Activated CD4-positive, CD25-positive, alpha-beta regulatory T cell treated with anti-CD3 and anti-CD28 coated beads, Interleukin-2, amount 50 U/mL, for 16 hours (primary cell): ENCODE data around the gene HACE1.
"Not testable (repeated sequence)": the region's sequence is repeated elsewhere in the genome, so short reads cannot be mapped to it uniquely, and the experiment has no call there.

Experiments
- DNase-seq: peaks from one replicate; pipeline ENCODE4 v3.0.0-alpha.2; 2020; ENCODE audit warnings: low read depth, low spot score

Gene HACE1

GRCh38 chr6:104859225-104860146, at the start of gene HACE1:
TSS of gene HACE1 (minus strand) at chr6:104859919. CDS start at chr6:104859642, 277 bp downstream.
- peak; percentile 74 for DNase-seq

DNA sequence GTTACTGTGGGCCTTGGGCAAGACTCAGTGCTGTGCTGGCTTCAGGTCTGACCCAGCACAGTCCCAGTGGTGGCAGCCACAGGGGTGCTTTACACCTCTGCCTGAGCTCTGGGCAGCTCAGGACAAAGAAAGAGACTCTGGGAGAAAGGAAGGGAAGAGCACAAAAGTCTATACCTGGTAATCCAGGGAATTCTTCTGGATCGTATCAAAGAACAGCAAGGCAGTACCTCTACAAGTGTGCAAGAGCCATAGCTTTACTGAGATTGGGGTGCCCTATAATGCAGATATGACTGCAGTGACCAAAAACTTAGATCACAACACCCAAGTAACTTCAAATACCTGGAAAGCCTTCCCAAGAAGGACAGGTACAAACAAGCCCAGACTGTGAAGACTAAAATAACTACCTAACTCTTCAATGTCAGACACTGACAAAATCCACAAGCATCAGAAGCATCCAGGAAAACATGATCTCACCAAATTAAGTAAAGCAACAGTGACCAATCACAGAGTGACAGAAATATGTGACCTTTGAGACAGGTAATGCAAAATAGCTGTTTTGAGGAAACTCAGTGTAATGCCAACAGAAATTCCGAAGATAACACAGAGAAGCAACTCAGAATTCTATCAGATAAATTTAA, 49.3 kb upstream of the HACE1 start:
- DNase-seq, result no peak

DNA sequence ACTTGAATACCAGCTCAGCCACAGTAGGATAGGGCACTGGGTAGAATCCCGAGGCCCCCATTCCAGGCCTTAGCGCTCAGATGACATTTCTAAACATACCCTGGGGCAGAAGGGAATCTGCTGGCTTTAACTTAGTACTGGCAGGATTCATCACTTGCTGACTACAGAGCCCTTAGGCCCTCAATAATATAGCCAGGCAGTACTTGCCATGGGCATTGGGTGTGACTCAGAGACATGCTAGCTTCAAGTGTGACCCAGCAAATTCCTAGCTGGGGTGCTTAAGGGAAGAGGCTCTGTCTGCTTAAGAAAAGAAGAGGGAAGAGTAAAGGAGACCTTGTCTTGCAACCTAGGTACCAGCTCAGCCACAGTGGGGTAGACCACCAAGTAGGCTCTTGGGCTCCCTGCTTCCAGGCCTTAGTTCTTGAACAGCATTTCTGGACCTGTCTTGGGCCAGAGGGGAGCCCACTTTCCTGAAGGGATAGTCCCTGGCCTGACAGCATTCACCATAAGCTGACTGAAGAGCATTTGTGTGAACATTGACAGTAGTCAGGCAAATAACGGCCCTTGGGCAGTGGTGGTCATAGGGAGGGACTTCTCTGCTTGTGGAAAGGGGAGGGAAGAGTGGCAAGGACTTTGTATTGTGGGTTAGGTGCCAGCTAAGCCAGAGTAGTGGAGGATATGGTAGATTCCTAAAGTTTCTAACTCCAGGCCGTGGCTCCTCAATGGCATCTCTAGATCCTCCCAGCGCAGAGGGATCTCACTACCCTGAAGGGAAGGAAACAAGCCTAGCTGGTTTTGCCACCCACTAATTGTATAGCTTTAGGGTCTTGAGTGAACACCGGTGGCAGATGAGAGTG, 48.5 kb upstream of the HACE1 start:
- no peak for DNase-seq

- not testable (repeated sequence) for DNase-seq
Observed at GRCh38 chr6:104898893-104899292, 39.2 kb upstream of the HACE1 start.

GRCh38 chr6:104896914-104897313, 37.2 kb upstream of the HACE1 start:
- no peak for DNase-seq

- DNase-seq, result no peak
Observed at GRCh38 chr6:104888066-104888465, 28.3 kb upstream of the HACE1 start.

GRCh38 chr6:104887350-104887749, 27.6 kb upstream of the HACE1 start:
- no peak for DNase-seq

- no peak for DNase-seq
Observed at GRCh38 chr6:104885518-104886043, 25.9 kb upstream of the HACE1 start.

DNA sequence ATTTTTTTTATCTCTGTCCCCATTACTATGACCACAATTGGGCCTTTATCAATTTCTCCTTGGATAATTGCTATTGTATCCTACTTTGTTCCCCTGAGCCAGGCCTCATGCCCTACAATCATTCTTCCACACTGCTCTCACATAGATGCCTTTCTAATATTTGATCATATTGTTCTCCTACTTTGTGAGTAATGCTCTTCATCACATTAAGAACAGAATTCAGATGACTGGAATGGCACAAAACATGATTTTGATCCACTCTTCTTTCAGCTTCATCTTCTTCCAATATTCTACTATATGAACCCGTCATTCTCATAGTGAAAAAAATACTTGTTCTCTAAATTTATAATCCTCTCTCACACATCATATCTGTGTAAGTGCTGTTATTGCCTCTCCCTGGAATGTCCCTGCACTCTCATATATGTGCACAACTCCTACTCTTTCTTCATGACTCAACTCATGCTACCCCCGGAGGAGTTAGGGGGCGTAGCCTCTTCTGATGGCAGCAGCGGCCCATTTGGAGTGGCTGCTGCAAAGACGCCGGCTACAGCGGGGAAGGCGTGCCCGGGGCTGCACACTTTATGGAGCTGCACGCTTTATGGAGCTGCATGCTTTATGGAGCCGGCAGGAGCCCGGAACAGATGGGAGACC, 25.3 kb upstream of the HACE1 start:
- DNase-seq, result no peak

GRCh38 chr6:104881964-104882668, 22.4 kb upstream of the HACE1 start:
- no peak for DNase-seq

DNA sequence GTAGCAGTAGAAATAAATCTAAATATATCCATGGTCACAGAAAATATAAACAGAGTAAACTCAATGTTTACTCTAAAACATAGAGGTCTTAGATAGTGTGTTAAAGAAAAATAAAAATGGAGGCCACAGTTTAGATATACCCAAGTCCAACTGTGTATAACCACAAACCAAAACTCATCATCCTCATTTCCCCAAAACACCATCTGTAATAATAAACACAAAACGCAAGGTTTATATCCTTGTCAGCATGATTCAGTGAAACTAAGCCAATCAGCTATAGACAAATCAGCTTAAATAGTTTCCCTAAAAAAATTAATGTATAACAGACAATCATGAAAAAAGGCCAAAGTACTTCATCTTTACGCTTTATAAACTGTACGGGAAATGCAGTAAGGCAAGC, 2.7 kb upstream of the HACE1 start:
- DNase-seq, result no peak

DNA sequence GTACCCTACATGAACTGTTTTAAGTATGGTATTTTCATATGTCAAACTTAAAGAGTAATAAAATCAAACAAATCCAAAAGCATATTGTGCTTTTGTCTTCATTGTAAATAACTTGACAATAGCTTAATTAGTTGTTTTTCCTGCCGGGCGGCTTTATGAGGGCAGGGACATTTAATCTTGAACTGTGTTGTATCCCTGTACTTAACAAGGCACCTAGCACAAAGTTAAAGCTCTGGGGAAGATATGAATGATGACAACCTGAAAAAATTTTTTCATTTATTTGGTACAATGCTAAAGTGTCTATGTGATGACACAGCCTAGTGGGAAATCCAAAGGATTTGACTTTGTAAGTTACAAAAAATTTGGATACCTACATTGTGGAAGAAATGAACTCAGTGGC, 502 bp upstream of the HACE1 start:
- DNase-seq, result no peak

- no peak for DNase-seq
Observed at GRCh38 chr6:104858642-104859041, 1.1 kb downstream of the HACE1 start.

DNA sequence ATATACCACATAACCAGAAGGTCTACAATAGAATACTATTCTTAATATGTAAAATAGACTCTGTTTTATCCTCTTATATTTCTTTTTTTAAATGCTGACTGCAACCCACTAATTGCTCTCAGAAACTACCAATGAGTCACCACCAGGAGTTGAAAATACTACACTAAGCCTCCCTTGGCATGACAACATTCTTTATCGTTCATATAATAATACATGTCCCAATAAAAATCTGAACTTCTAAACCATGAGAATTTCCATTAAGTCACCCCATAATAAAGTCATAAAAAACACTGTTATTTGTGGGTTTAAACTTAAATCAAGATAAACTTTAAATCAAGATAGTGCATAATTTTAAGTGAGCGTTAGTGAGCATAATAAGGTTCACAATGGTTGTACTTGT, 4.2 kb downstream of the HACE1 start:
- DNase-seq, result no peak

GRCh38 chr6:104847721-104848120, 12.0 kb downstream of the HACE1 start:
- DNase-seq, result not testable (repeated sequence)

DNA sequence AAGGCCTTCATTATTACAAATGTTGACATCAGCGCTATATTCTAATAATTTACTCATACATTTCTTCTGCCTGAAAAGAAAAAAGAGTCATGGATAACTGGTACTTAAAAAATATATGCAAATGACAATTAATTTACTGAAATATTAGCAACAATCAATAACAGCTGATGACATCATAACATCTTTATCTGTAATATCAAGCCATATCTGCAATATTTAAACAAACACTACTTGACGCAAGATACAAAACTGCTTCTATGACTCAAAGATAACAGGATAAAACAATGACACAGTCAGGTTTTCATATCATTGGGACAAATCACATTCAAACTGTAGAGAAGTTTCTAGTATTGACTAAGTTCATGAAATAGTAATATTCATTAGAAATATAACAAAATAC, 16.5 kb downstream of the HACE1 start:
- DNase-seq, result no peak

GRCh38 chr6:104837158-104837557, 22.6 kb downstream of the HACE1 start:
- no peak for DNase-seq

DNA sequence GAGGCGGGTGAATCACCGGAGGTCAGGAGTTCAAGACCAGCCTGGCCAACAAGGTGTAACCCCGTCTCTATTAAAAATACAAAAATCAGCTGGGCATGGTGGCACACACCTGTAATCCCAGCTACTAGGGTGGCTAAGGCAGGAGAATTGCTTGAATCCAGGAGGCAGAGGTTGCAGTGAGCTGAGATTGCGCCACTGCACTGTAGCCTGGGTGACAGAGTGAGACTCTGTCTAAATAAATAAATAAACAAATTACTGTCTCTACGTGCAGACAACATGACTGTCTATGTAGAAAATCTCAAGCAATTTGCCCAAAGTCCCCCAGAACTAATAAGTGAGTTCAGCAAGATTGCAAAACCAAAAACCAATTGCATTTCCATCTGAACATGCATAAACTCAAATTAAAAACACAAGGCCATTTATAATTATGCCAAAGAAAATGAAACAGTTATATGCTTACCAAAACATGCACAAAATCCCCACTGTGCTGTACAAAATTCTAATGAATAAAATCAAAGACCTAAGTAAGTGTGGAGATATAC, 23.2 kb downstream of the HACE1 start:
- not testable (repeated sequence) for DNase-seq

GRCh38 chr6:104835782-104836181, 23.9 kb downstream of the HACE1 start:
- no peak for DNase-seq
